Loucy (cell line): ENCODE results near the gene SLC7A10.

Experiments used
- H2AFZ ChIP-seq: fragments of 200-600 bp; sonication (generic); 2 replicates; pipeline ENCODE4 v1.6.0; 2016; ENCODE audit warnings: antibody characterized with exemption, mild to moderate bottlenecking, low read length, moderate library complexity
- H3F3A ChIP-seq: fragments of 200-600 bp; 2 replicates; pipeline ENCODE4 v1.6.0; 2016; ENCODE audit warnings: antibody characterized with exemption, low read depth, mild to moderate bottlenecking
- H3K27me3 ChIP-seq: fragments of 200-600 bp; sonication (generic); 2 replicates; pipeline ENCODE4 v1.6.1; 2014; ENCODE audit warnings: low read length, mild to moderate bottlenecking; ENCODE audit not compliant: insufficient read depth, poor library complexity, severe bottlenecking
- H3K36me3 ChIP-seq: fragments of 200-600 bp; sonication (generic); 2 replicates; pipeline ENCODE4 v1.6.1; 2016; ENCODE audit warnings: low read length; ENCODE audit not compliant: insufficient read depth
- H3K4me1 ChIP-seq: fragments of 200-600 bp; sonication (generic); 2 replicates; pipeline ENCODE4 v1.5.1; 2014; ENCODE audit warnings: low read length, mild to moderate bottlenecking; ENCODE audit not compliant: insufficient read depth, poor library complexity, severe bottlenecking
- H3K4me2 ChIP-seq: fragments of 200-600 bp; sonication (generic); 2 replicates; pipeline ENCODE4 v1.6.0; 2014; ENCODE audit warnings: antibody characterized with exemption, low read length, low read depth, mild to moderate bottlenecking; ENCODE audit not compliant: poor library complexity, severe bottlenecking
- H3K4me3 ChIP-seq: fragments of 200-600 bp; sonication (generic); 2 replicates; pipeline ENCODE4 v1.5.1; 2014; ENCODE audit warnings: low read length, mild to moderate bottlenecking, mixed read lengths; ENCODE audit not compliant: poor library complexity, severe bottlenecking
- H3K79me2 ChIP-seq: fragments of 200-600 bp; sonication (generic); 2 replicates; pipeline ENCODE4 v1.6.1; 2014; ENCODE audit warnings: low read length; ENCODE audit not compliant: insufficient read depth
- H3K9ac ChIP-seq: fragments of 200-600 bp; sonication (generic); 2 replicates; pipeline ENCODE4 v1.6.0; 2014; ENCODE audit warnings: mild to moderate bottlenecking, low read depth, low read length, moderate library complexity; ENCODE audit not compliant: poor library complexity, severe bottlenecking
- H3K9me2 ChIP-seq: fragments of 200-600 bp; sonication (generic); replicated peaks from 2 replicates; pipeline ENCODE4 v1.6.1; 2016; ENCODE audit warnings: low read depth, low read length, mixed read lengths
- H3K9me3 ChIP-seq: fragments of 200-600 bp; sonication (generic); 2 replicates; pipeline ENCODE4 v1.6.1; 2014; ENCODE audit warnings: mild to moderate bottlenecking, antibody characterized with exemption, low read length, low read depth; ENCODE audit not compliant: insufficient read depth
- H4K20me1 ChIP-seq: fragments of 200-600 bp; sonication (generic); 2 replicates; pipeline ENCODE4 v1.6.0; 2014; ENCODE audit warnings: antibody characterized with exemption, low read length, mild to moderate bottlenecking; ENCODE audit not compliant: insufficient read depth, poor library complexity, severe bottlenecking
- CTCF ChIP-seq: fragments of 200-600 bp; sonication (generic); conservative IDR thresholded peaks from 2 replicates; pipeline ENCODE4 v1.5.1; 2014; ENCODE audit warnings: mild to moderate bottlenecking, antibody characterized with exemption, low read length
- EZH2phosphoT487 ChIP-seq: fragments of 200-600 bp; IDR thresholded peaks from 2 replicates; pipeline ENCODE4 v1.6.1; 2018; ENCODE audit warnings: antibody characterized with exemption, mild to moderate bottlenecking, moderate library complexity, borderline replicate concordance

Gene SLC7A10

GRCh38 chr19:33235996-33236350 is 10.3 kb upstream of the SLC7A10 start:
- H3K4me2 ChIP-seq: no peak overlapping the region
- H3K4me3 ChIP-seq: no peak overlapping the region
- H3K4me1 ChIP-seq: no peaks in the 10 kb centered on the region
- H3K27me3 ChIP-seq: no peaks in the 10 kb centered on the region
- TF ChIP-seq EZH2phosphoT487 (no peak), CTCF (no peak)
- no peaks in the 10 kb centered on the region for H3K36me3 ChIP-seq
- no peaks in the 10 kb centered on the region for H4K20me1 ChIP-seq
- H2AFZ ChIP-seq: no peak overlapping the region
- no peaks in the 10 kb centered on the region for H3K9me2 ChIP-seq
- H3K9ac ChIP-seq: no peak overlapping the region
- no peaks in the 10 kb centered on the region for H3K9me3 ChIP-seq
- H3K79me2 ChIP-seq: no peaks in the 10 kb centered on the region
- H3F3A ChIP-seq: no peaks in the 10 kb centered on the region

DNA sequence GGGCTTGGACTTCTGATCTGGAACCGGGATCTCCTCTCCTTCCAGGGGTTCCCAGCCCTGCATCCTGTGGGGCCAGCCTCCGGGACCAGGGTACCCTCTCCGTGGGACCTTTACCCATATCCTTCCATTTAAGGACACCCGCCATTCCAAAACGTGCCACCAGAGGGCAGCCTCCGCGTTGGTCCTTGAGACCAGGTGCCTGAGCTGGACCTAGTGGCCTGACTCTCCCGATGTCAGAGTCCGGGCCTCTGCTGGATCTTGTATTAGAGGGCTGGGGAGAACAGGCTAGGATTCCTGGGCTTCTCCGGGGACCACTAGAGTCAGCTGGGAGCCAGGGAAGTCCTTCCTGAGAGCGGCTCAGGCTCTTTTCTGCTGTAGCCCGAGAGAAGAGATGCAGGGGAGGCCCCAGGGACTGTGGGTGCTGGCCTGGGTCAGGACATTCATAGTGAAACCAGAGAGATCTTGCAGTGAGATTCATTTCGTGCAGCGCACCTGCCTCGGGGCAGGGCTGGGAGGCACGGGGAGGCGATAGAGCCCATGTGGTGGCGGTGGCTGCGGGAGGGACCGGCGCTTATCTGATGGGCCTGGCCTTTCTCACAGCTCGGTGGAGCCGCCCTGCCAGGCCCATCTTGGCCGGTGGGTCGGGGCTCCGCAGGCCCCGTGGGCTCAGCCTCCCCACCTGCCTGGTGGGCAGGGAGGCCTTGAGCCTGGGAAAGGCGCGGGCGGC is 9.8 kb upstream of the SLC7A10 start:
- Histone ChIP-seq H3K4me2 (no peak overlapping the region), H3K4me3 (no peak overlapping the region), H4K20me1 (no peaks in the 10 kb centered on the region), H3K9me2 (no peaks in the 10 kb centered on the region), H3K79me2 (no peaks in the 10 kb centered on the region), H3K9ac (no peak overlapping the region), H3K9me3 (no peaks in the 10 kb centered on the region), H3F3A (no peaks in the 10 kb centered on the region), H3K36me3 (no peaks in the 10 kb centered on the region), H2AFZ (peak overlapping the region; percentile 47; the same call in 1 of the 2 replicates), H3K4me1 (no peaks in the 10 kb centered on the region), H3K27me3 (no peaks in the 10 kb centered on the region)
- TF ChIP-seq EZH2phosphoT487 (no peak), CTCF (peak; percentile 94)

- H3K4me2 ChIP-seq: no peak overlapping the region
- no peaks in the 10 kb centered on the region for H3K27me3 ChIP-seq
These were observed 9.1 kb upstream of the SLC7A10 start for GRCh38 chr19:33234736-33235135.

More at GRCh38 chr19:33234736-33235135, 9.1 kb upstream of the SLC7A10 start:
- Histone ChIP-seq H2AFZ (no peak overlapping the region), H3K4me1 (no peaks in the 10 kb centered on the region), H3K9me2 (no peaks in the 10 kb centered on the region), H3K9ac (no peak overlapping the region), H3K36me3 (no peaks in the 10 kb centered on the region), H3K4me3 (no peak overlapping the region), H3K79me2 (no peaks in the 10 kb centered on the region), H3F3A (no peaks in the 10 kb centered on the region), H3K9me3 (no peaks in the 10 kb centered on the region), H4K20me1 (no peaks in the 10 kb centered on the region)
- TF ChIP-seq CTCF: no peak
- TF ChIP-seq EZH2phosphoT487: no peak
